SK-N-SH treated with all-trans-retinoic acid at 6 μM for 48 hours (cell line): ENCODE results near the gene DRD4.

Experiments used
- ATAC-seq: fragments of 200-7000 bp; cut with Tn5 transposase; 3 replicates; pipeline ENCODE4 v1.9.1; 2020; ENCODE audit warnings: mild to moderate bottlenecking, moderate library complexity
- ARNTL ChIP-seq: fragments of 450-650 bp; formaldehyde crosslinking; IDR thresholded peaks from 2 replicates; pipeline ENCODE4 v1.5.0; 2020; ENCODE audit warnings: low read depth, mild to moderate bottlenecking, moderate library complexity, borderline replicate concordance
- BACH2 ChIP-seq: fragments of 250-450 bp; sonication (Bioruptor Pico); IDR thresholded peaks from 2 replicates; pipeline ENCODE4 v1.9.0; 2021; ENCODE audit warnings: mild to moderate bottlenecking, borderline replicate concordance
- CSDC2 ChIP-seq: fragments of 250-450 bp; sonication (Bioruptor Pico); IDR thresholded peaks from 2 replicates; pipeline ENCODE4 v1.5.0; 2020; ENCODE audit warnings: mild to moderate bottlenecking, moderate library complexity
- GLIS3 ChIP-seq: fragments of 250-450 bp; sonication (Bioruptor Pico); IDR thresholded peaks from 2 replicates; pipeline ENCODE4 v1.5.0; 2020; ENCODE audit warnings: mild to moderate bottlenecking, moderate library complexity
- ISL1 ChIP-seq: fragments of 250-450 bp; sonication (Bioruptor Pico); IDR thresholded peaks from 2 replicates; pipeline ENCODE4 v2.1.2; 2022; ENCODE audit warnings: mild to moderate bottlenecking, moderate library complexity
- RARB ChIP-seq: fragments of 250-450 bp; sonication (Bioruptor Pico); IDR thresholded peaks from 2 replicates; pipeline ENCODE4 v1.8.0; 2021; ENCODE audit warnings: mild to moderate bottlenecking, moderate library complexity
- SNAI2 ChIP-seq: fragments of 250-450 bp; sonication (Bioruptor Pico); IDR thresholded peaks from 2 replicates; pipeline ENCODE4 v1.5.0; 2020; ENCODE audit warnings: mild to moderate bottlenecking, moderate library complexity
- TOX ChIP-seq: fragments of 250-450 bp; sonication (Bioruptor Pico); IDR thresholded peaks from 2 replicates; pipeline ENCODE4 v1.8.0; 2021; ENCODE audit warnings: mild to moderate bottlenecking, moderate library complexity, borderline replicate concordance
- ZC3H10 ChIP-seq: fragments of 250-450 bp; sonication (Bioruptor Pico); IDR thresholded peaks from 2 replicates; pipeline ENCODE4 v1.5.1; 2021; ENCODE audit warnings: mild to moderate bottlenecking, moderate library complexity
- ZFP3 ChIP-seq: fragments of 250-450 bp; sonication (Bioruptor Pico); IDR thresholded peaks from 2 replicates; pipeline ENCODE4 v1.5.0; 2020; ENCODE audit warnings: mild to moderate bottlenecking, moderate library complexity
- ZNF565 ChIP-seq: fragments of 450-650 bp; formaldehyde crosslinking; conservative IDR thresholded peaks from 2 replicates; pipeline ENCODE4 v1.5.0; 2020; ENCODE audit warnings: low read depth, mild to moderate bottlenecking, moderate library complexity
- ZNF70 ChIP-seq: fragments of 450-650 bp; formaldehyde crosslinking; IDR thresholded peaks from 2 replicates; pipeline ENCODE4 v1.5.0; 2020; ENCODE audit warnings: mild to moderate bottlenecking, moderate library complexity
- ZNF8 ChIP-seq: fragments of 450-650 bp; formaldehyde crosslinking; IDR thresholded peaks from 2 replicates; pipeline ENCODE4 v1.5.0; 2020; ENCODE audit warnings: mild to moderate bottlenecking, moderate library complexity
- TF ChIP-seq, protein P1 (sequence below): fragments of 250-450 bp; sonication (Bioruptor Pico); IDR thresholded peaks from 2 replicates; pipeline ENCODE4 v1.5.0; 2020; ENCODE audit warnings: mild to moderate bottlenecking, moderate library complexity
- TF ChIP-seq, protein P2 (sequence below): fragments of 250-450 bp; sonication (Bioruptor Pico); IDR thresholded peaks from 2 replicates; pipeline ENCODE4 v1.8.0; 2021; ENCODE audit warnings: low read depth, mild to moderate bottlenecking, moderate library complexity, borderline replicate concordance
- TF ChIP-seq, protein P3 (sequence below): fragments of 250-450 bp; sonication (Bioruptor Pico); IDR thresholded peaks from 2 replicates; pipeline ENCODE4 v1.5.1; 2021; ENCODE audit warnings: mild to moderate bottlenecking, moderate library complexity
- TF ChIP-seq, protein P4 (sequence below): fragments of 250-450 bp; sonication (Bioruptor Pico); IDR thresholded peaks from 2 replicates; pipeline ENCODE4 v1.8.0; 2020; ENCODE audit warnings: mild to moderate bottlenecking, moderate library complexity, borderline replicate concordance
- TF ChIP-seq, protein P5 (sequence below): fragments of 250-450 bp; sonication (Bioruptor Pico); IDR thresholded peaks from 2 replicates; pipeline ENCODE4 v1.5.1; 2020; ENCODE audit warnings: low read depth, mild to moderate bottlenecking, moderate library complexity

The DRD4 gene

DNA sequence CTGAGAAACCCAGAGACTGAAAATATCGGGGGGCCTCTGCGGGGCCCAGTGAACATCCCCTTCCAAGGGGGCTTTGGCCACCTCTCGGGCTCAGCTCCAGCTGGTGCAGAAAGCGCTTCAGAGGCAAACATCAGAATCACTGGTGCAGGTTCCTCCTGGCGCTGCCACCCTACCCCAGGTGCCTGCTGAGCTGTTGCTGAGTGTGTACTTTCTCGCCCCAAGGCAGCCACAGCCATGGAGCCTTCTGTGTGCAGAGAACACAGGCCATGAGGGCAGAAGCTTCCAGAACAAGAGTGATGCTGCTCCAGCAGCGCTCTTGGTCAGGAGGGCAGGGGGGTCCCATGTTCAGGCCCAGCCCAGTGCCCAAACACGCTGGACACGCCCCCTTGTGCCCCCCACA lies 6.3 kb downstream of the DRD4 start:
- TF ChIP-seq, protein P1, sequence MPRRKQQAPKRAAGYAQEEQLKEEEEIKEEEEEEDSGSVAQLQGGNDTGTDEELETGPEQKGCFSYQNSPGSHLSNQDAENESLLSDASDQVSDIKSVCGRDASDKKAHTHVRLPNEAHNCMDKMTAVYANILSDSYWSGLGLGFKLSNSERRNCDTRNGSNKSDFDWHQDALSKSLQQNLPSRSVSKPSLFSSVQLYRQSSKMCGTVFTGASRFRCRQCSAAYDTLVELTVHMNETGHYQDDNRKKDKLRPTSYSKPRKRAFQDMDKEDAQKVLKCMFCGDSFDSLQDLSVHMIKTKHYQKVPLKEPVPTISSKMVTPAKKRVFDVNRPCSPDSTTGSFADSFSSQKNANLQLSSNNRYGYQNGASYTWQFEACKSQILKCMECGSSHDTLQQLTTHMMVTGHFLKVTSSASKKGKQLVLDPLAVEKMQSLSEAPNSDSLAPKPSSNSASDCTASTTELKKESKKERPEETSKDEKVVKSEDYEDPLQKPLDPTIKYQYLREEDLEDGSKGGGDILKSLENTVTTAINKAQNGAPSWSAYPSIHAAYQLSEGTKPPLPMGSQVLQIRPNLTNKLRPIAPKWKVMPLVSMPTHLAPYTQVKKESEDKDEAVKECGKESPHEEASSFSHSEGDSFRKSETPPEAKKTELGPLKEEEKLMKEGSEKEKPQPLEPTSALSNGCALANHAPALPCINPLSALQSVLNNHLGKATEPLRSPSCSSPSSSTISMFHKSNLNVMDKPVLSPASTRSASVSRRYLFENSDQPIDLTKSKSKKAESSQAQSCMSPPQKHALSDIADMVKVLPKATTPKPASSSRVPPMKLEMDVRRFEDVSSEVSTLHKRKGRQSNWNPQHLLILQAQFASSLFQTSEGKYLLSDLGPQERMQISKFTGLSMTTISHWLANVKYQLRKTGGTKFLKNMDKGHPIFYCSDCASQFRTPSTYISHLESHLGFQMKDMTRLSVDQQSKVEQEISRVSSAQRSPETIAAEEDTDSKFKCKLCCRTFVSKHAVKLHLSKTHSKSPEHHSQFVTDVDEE (CRISPR knock-in tag), result no peak
- no peak for ATAC-seq

DNA sequence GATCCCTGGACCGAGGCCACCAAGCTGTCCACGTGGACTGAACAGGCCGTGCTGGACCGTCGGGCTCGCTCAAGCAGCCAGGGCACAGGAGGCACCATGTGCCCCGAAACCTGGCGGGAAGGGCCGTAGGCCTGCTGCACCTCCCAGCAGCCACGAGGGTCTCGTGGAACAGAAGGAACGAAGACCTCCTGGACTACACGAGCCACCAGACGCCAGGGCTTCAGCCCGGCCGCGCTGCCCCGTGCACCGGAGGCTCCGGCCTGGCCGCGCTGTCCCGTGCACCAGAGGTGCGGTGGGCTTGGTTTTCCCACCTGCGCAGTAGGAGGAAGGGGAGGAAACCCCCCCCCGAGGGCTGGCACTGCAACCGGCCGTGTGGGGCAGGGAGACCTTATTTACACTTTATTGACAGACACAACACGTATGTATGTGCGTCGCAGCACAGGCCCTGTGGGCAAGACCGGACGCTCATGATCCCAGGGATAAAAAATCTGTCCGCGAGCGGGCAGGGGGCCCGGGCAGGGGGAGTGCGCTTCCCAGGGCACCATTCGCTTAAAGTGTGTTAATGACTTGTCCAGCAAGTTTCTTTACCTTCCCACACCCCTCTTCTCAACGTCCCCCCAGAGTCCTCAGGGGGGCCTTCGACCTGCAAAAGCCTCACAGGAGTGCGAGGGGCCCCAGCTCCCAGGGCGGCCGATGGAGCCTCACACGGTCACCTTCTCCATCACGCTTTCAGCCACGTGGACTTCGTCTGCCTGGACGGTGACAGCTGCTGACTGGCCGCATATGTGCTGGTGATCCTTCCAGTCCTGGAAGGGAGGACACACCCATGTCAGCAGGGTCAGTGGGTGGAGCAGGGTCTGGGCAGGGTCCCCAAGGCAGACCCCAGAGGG lies 7.0 kb downstream of the DRD4 start:
- no peak; the same call in 2 of the 3 replicates for ATAC-seq
- TF ChIP-seq TOX (CRISPR knock-in tag), result no peak
- TF ChIP-seq CSDC2 (CRISPR knock-in tag), result no peak
- TF ChIP-seq, protein P2, sequence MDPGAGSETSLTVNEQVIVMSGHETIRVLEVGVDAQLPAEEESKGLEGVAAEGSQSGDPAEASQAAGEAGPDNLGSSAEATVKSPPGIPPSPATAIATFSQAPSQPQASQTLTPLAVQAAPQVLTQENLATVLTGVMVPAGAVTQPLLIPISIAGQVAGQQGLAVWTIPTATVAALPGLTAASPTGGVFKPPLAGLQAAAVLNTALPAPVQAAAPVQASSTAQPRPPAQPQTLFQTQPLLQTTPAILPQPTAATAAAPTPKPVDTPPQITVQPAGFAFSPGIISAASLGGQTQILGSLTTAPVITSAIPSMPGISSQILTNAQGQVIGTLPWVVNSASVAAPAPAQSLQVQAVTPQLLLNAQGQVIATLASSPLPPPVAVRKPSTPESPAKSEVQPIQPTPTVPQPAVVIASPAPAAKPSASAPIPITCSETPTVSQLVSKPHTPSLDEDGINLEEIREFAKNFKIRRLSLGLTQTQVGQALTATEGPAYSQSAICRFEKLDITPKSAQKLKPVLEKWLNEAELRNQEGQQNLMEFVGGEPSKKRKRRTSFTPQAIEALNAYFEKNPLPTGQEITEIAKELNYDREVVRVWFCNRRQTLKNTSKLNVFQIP (CRISPR knock-in tag), result no peak
- TF ChIP-seq ARNTL, result no peak
- TF ChIP-seq, protein P3, sequence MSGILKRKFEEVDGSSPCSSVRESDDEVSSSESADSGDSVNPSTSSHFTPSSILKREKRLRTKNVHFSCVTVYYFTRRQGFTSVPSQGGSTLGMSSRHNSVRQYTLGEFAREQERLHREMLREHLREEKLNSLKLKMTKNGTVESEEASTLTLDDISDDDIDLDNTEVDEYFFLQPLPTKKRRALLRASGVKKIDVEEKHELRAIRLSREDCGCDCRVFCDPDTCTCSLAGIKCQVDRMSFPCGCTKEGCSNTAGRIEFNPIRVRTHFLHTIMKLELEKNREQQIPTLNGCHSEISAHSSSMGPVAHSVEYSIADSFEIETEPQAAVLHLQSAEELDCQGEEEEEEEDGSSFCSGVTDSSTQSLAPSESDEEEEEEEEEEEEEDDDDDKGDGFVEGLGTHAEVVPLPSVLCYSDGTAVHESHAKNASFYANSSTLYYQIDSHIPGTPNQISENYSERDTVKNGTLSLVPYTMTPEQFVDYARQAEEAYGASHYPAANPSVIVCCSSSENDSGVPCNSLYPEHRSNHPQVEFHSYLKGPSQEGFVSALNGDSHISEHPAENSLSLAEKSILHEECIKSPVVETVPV, result no peak
- TF ChIP-seq ZNF8 (CRISPR knock-in tag), result no peak
- no peak for TF ChIP-seq BACH2
- TF ChIP-seq, protein P1 (CRISPR knock-in tag), result no peak
- no peak for TF ChIP-seq SNAI2 (CRISPR knock-in tag)
- TF ChIP-seq, protein P4, sequence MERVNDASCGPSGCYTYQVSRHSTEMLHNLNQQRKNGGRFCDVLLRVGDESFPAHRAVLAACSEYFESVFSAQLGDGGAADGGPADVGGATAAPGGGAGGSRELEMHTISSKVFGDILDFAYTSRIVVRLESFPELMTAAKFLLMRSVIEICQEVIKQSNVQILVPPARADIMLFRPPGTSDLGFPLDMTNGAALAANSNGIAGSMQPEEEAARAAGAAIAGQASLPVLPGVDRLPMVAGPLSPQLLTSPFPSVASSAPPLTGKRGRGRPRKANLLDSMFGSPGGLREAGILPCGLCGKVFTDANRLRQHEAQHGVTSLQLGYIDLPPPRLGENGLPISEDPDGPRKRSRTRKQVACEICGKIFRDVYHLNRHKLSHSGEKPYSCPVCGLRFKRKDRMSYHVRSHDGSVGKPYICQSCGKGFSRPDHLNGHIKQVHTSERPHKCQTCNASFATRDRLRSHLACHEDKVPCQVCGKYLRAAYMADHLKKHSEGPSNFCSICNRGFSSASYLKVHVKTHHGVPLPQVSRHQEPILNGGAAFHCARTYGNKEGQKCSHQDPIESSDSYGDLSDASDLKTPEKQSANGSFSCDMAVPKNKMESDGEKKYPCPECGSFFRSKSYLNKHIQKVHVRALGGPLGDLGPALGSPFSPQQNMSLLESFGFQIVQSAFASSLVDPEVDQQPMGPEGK (CRISPR knock-in tag), result no peak
- no peak for TF ChIP-seq ZNF70 (CRISPR knock-in tag)
- TF ChIP-seq ZC3H10 (CRISPR knock-in tag), result no peak
- no peak for TF ChIP-seq GLIS3
- no peak for TF ChIP-seq ISL1 (CRISPR knock-in tag)
- TF ChIP-seq, protein P5, sequence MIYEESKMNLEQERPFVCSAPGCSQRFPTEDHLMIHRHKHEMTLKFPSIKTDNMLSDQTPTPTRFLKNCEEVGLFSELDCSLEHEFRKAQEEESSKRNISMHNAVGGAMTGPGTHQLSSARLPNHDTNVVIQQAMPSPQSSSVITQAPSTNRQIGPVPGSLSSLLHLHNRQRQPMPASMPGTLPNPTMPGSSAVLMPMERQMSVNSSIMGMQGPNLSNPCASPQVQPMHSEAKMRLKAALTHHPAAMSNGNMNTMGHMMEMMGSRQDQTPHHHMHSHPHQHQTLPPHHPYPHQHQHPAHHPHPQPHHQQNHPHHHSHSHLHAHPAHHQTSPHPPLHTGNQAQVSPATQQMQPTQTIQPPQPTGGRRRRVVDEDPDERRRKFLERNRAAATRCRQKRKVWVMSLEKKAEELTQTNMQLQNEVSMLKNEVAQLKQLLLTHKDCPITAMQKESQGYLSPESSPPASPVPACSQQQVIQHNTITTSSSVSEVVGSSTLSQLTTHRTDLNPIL (CRISPR knock-in tag), result no peak
- no peak for TF ChIP-seq ZFP3 (CRISPR knock-in tag)
- TF ChIP-seq, all 23 proteins: peak for 0

DNA sequence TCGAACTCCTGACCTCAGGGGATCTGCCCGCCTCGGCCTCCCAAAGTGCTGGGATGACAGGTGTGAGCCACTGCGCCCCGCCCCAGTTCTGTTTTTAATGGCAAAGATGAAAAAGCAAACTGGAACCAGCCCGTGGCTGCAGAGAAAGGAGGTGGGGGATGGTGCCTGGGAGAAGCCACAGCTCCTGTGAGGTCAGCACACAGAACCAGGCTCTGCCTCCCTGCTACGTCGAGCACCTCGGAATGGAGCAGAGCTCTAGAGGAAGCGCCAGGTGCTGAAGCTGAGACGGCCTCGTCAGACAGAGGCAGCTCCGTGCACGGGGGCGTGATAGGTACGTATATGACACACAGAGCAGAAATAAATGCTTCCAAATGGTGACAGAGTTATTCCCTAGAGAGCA lies 8.5 kb downstream of the DRD4 start:
- no peak for ATAC-seq
- TF ChIP-seq, protein P2 (CRISPR knock-in tag), result no peak
- TF ChIP-seq BACH2 (no peak), SNAI2 (CRISPR knock-in tag) (no peak), TOX (CRISPR knock-in tag) (no peak), ZNF565 (CRISPR knock-in tag) (no peak), RARB (CRISPR knock-in tag) (no peak), ZC3H10 (CRISPR knock-in tag) (no peak), ZNF8 (CRISPR knock-in tag) (no peak), ISL1 (CRISPR knock-in tag) (no peak)
- TF ChIP-seq, protein P1 (CRISPR knock-in tag), result no peak
